ENCODE measurements around the gene PHC2.

- TF ChIP-seq CTCF (IDR thresholded peaks at IDR 0.05) (no peak), POLR2A (IDR thresholded peaks at IDR 0.05) (no peak), POLR2AphosphoS5 (IDR thresholded peaks at IDR 0.05) (no peak), EP300 (IDR thresholded peaks at IDR 0.05; ENCODE audit: low read depth) (no peak)
Observed at GRCh38 chr1:33287317-33287716, 143.6 kb downstream of the PHC2 start.
